T1000 (cell line): ENCODE results near the gene SBK1.
"Not testable (repeated sequence)": the region's sequence is repeated elsewhere in the genome, so short reads cannot be mapped to it uniquely, and the experiment has no call there.

Source experiments
- DNase-seq: peaks from one replicate; lab custom pipeline; 2025; ENCODE audit warnings: mixed read lengths; lab: John Stamatoyannopoulos, UW

Gene SBK1

DNA sequence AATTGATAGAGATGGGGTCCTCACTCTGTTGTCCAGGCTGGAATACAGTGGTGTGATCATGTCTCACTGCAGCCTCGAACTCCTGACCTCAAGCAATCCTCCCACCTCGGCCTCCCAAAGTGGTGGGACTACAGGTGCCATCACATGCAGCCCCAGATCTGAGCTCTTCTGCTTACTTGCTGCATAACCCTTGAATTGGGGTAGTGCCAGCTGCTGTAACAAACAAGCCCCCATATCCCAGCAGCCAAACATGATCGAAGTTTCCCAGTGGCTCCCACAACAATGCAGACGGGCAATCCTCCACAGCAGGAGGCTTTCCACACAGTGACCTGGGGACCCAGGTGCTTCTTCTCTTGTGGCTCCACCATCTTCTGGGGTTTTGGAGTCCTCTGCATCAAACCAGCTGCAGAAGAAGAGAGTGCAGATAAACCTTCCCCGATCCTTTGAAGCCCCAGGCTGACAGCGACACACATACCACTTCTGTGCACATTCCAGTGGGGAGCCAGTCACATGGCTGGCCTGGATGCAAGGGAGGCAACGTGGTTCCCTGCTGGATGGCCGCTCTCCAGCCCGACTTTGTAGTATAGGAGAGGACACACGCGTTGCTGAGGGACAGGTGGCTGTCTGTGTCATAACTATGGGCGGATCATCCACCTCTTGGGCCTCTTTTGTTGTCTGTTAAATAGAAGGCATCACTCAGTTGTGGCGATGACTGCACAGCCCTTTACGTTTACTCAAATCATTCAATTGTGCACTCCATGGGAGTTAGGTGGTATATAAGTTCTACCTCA, 16.7 kb downstream of the SBK1 start:
- no peak for DNase-seq

DNA sequence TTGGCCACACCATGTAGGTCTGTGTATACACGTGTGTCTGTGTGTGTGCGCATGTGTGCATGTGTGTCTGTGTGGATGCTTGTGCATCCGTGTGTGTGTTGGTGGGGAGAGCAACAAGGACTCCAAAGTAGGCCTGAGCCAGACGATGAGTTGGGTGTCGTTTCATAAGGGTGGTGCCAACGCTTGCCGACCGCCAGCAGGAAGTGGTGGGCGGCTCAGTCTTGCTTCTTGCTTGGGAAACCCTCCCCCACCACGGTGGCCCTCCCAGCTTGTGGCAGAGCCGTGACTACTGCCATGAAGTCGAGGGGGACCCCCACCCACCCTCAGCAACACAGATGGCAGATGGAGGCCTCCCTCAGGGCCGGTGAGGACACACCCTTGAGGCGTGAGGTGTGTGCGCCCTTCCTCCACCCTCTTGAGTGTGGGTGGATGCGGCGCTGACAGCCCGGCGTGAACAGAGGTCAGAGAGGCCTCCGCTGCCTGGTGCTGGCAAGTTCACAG, 17.5 kb downstream of the SBK1 start:
- DNase-seq = no peak

DNA sequence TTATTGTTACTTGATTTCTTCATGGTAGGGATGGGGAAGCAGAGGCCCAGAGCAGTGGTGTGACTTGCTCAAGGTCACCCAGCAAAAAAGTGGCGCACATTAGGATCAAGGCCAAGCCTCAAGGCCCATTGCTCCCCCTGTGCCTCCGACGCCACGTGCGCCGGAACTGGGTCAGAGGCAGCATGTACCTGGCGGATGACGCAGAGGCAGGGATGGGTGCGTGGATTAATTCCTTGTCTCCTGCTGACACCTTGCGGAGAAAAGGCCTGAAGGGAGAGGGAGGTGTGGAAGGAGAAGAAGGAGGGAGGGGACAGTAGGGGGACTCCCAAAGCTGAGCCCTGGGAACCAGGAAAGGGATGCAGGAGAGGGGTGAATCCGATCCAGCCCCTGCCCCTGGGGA, 18.5 kb downstream of the SBK1 start:
- no peak for DNase-seq

DNA sequence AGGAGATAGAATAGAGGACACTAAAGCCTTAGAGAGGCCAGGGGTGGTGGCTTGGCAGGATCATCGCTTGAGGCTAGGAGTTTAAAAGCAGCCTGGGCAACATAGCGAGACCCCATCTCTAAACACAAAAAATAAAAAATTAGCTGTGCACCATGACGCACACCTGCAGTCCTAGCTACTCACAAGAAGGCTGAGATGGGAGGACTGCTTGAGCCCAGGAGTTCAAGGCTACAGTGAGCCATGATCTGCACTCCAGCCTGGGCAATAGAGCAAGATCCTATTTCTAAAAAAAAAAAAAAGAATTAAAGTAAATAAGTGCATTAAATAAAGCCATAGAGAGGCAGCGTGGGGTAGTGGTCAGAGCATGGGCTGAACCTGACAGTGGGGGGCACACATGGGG, 19.1 kb downstream of the SBK1 start:
- DNase-seq = no peak

DNA sequence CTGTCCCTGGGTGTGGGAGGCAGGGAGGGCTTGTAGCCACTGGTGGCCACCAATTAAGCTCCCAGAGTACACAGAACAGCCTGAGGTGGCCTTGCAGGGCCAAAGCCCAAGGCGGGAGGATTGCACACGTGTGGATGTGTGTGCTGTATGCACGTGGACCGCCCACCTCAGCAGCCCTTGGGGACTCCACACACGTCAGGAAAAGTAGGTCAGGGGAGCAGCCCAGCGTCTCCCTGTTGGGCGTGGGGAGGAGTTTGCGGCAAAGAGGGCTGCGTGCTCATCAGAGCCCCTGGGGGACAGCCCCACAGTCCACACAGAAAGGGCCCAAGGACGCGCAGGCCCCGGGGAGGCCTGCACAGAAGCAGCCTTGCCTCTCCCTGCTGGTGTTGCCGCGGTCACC, 19.6 kb downstream of the SBK1 start:
- no peak for DNase-seq

DNA sequence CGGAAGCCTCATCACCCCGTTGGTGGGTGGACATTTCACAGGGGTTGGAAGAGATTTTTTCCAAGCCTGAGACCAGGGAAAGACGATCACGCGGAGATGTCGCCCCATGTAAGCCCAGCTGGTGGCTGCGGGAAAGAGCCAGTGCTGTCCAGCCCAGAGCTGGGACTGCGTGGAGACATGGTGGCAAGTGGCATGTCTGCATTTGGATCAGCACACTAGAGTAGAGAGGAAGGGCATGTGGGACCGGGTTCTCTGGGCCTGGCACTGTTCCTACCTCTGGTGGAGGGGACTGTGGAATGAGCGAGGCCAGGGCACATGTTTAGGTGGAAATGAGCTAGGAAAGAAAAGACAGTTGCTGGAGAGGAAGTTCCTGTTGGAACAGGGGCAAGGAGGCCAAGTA, 20.0 kb downstream of the SBK1 start:
- no peak for DNase-seq

DNA sequence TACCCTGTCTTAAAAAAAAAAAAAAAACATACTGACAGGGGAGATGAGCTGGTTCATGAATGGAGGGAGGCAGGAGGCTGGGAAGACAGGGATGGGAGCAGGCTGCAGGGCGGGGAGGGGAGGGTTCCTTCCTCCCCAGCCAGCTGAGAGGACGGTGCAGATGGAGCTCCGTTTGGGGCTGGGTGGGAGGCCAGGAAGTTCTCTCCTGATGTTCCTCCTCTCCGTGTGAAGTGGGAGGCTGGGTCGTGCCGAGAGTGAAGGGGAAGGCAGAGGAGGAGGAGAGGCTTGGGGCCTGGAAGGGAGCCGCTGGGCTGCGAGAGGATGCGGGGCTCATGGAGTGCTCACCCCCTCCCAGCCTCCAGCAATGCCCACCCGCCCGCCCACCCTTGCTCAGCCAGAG, 21.3 kb downstream of the SBK1 start:
- no peak for DNase-seq

DNA sequence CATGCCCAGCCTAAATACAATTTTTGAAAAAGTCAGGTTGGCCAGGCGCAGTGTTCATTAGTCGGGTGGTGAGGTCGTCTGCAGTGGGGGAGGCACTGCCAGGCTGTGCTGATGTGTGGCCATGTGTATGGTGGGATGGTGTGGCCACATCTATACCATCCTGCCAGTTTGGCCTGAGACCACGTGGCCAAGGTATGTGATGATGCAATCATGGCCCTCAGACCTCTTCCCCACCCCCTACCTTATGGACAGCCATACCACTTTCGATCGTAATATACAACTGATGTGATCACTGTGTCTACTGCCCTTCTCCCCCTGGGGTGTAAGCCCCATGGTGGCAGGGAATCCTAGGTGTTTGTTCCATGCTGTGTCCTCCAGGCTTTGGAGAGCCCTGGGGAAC, 23.7 kb downstream of the SBK1 start:
- DNase-seq = no peak

DNA sequence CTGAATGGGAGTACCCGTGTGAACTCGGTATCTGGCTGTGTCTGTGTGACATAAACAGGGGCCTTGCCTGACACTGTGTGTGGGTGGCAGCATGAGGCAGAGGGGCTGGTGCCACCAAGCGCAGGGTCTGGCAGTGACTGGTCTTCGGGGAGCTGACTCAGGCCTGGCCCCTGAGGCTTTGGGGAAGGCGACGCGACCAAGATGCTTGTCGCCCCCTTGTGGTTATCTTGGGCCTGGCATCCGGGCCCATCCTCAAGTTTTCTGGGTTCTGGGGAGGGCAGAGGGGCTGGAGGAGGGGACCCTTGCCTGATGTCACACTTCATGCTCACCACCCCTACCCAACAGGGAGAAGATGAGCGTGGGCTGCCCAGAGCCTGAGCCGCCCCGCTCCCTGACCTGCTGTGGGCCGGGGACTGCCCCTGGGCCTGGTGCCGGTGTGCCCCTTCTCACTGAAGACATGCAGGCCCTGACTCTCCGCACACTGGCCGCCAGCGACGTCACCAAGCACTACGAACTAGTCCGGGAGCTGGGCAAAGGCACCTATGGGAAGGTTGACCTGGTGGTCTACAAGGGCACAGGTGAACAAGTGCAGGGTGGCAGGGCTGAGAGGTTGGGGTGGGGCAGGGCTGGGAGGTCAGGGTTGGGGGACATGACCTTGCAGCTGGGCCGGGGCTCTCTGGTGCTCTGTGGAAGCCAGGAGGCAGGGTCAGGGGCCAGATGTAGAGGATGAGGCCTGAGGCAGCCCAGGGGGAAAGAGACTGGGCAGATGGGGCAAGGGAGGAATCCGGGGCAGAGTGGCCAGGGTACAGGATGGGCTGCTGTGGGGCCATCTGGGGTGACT, 24.9 kb downstream of the SBK1 start:
- DNase-seq = no peak

DNA sequence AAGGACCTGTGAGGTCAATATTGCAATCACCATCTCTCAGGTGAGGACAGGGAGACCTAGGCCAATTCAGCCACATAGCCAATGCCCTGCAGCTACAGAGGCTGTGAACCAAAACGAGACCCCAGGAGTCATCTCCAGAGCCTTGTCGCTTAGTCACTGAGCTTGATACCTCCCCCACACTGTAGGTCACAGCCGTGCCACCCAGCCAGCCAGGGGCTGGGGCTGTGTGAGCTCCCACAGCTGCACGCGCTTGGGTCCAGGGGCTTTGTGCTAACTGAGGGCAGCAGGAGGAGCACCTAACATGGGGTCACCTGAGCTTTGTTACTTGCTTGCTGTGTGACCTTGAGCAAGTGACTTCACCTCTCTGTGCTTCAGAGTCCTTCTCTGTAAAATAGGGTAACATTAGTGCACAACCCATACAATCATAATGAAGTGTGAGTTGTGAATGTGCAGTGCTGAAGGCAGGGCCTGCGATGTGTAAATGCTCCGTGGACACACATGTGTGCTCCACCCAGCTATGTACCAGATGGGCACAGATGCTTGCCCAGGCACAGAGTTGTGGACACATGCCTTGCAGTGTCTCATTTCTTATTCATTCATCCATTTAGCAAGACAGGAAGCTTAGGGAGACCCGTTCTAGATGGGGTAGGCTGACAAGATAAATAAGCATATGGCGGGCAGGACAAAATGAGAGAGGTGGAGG, 25.9 kb downstream of the SBK1 start:
- no peak for DNase-seq

DNA sequence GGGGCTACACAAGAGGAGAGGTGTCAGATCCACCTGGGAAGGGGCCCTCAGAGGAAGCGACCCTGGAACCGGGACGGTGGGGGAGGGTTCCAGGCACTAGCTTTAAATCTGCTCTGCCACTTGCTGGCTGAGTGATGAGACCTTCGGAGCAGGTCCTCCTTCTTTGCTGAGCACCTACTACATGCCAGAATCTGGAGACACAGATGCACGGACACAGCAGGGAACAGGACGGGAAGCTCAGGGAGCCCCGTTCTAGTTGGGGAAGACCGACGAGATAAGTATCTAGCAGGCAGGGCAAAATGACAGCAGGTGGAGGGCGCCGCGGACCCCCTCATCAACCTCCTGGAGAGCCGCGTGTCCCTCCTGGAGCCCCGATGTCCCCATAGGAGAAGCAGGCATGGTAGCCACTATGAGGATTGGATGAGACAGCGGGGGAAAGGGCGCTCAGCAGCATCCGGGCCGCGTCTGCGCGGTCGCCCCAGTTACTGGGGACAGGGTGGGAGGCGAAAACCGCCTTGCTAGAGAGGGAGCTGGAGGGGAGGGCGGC, 27.2 kb downstream of the SBK1 start:
- no peak for DNase-seq

DNA sequence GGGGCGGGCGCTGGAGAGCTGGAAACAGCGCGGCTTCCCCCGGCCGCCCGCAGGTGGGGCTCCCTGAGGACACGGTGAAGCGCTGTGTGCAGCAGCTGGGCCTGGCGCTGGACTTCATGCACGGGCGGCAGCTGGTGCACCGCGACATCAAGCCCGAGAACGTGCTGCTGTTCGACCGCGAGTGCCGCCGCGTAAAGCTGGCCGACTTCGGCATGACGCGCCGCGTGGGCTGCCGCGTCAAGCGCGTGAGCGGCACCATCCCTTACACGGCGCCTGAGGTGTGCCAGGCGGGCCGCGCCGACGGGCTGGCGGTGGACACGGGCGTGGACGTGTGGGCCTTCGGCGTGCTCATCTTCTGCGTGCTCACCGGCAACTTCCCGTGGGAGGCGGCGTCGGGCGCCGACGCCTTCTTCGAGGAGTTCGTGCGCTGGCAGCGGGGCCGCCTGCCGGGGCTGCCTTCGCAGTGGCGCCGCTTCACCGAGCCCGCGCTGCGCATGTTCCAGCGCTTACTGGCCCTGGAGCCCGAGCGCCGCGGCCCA, 27.8 kb downstream of the SBK1 start:
- DNase-seq = no peak

DNA sequence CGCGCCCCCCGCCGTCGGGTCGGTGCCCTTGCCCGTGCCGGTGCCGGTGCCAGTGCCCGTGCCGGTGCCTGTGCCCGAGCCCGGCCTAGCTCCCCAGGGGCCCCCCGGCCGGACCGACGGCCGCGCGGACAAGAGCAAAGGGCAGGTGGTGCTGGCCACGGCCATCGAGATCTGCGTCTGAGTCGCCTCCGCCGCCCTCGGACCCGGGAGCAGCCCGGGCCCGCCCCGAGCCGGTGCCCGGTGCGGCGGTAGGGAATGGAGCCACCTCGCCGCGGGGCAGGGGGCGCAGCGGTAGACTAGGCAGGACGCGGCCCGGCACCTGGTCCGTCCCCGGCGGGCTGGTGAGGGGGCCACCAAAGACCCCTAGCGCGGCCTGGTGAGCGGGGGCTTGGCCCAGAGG, 28.4 kb downstream of the SBK1 start:
- no peak for DNase-seq

DNA sequence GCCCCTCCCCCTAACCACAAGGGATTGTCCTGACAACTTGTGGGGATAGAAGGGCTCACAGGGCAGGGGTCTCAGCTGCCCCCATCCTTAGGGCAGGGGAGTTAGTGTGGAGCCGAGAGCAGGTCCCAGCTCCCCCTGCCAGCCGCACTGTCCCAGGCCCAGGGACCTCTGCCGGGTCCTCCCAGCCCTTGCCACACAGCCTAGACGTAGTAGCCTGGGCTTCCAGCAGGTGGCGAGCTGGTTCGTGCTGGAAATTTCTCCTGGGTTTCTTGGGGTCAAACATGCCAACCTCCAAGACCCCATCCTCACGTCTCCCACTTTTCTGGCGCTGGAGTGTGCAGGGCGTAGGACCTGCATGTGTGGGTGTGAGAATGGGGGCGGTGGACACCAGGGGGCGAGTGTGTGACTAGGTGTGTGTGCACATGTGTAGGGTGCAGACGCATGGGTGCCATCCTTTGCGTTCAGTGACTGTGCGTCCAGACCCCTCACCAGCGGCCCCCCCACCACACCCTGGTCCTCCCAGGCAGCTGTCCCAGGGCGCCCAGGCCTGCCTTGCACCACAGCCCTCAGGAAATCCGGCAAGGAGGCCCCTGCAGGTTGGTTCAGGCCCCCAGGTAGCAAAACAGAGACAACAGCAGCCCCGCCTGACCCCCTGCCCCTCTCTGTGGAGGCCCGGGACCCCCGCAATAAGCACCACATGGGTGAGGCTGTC, 29.5 kb downstream of the SBK1 start:
- no peak for DNase-seq

DNA sequence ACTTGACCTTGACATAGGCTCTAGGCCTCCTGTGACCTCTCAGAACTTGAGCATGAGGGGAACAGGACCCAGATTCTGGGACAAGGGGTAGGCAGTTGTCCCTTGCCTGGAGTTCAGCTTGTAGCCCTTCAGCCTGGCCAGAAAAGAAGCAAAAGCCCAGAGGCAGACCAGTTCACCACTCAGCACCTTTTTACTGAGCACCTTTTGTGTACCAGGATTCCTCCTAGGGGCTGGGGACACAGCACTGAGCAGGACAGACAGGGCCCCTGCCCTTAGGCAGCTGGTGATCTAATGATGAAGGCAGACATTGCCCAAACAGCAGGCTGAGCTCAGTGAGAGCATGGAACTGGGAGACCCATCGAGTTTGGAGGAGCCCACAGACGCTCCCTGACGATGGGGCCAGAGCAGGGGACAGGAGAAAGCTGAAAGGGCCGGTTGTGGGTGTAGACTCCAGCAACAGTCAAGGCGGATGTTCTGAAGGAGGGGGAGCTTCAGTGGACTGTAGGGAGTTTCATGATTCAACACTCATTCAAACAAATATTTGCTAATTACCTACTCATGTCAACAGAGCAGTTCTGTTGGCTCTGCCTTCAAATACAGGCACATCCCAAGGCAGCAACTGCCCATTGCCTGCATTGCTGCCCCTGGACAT, 32.0 kb downstream of the SBK1 start:
- DNase-seq = no peak

DNA sequence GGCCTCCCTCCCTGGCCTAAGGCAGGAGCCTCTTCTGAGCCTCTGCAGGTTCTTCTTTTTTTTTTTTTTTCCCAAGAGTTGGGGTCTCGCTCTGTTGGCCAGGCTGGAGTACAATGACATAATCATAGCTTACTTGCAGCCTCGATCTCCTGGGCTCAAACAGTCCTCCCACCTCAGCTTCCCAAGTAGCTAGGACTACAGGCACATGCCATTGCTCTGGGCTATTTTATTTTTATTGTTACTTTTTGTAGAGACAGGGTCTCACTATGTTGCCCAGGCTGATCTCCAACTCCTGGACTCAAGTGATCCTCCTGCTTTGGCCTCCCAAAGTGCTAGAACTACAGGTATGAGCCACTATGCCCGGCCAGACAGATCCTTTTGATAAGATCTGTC, 32.6 kb downstream of the SBK1 start:
- no peak for DNase-seq

DNA sequence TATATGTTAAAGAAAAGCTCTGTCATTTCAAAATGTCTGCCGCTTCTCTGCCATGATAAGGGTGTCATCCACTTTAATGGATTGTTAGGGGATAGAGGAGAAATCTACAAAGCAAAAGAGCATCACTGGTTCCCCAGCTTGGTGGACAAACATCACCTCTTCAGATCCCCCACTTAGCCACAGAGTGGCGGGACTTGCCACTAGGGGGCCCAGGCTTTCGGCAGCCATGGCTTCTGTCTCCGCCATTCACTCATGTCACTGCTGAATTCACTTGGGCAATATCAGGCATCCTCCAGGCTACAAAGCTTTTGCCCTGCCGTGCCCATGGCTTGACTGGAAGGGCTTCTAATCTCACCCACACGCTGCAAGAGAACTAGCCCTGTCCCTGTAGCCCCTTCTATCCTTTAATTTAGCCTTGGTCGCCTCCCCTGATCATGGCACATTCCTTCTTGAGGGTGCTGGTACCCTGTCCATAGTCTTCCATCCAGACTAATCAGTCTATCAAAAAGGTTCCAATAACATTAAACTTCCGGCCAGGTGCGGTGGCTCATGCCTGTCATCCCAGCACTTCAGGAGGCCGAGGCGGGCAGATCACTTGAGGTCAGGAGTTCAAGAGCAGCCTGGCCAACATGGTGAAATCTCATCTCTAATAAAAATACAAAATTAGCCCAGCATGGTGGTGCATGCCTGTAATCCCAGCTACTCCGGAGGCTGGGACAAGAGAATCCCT, 34.7 kb downstream of the SBK1 start:
- DNase-seq = no peak

DNA sequence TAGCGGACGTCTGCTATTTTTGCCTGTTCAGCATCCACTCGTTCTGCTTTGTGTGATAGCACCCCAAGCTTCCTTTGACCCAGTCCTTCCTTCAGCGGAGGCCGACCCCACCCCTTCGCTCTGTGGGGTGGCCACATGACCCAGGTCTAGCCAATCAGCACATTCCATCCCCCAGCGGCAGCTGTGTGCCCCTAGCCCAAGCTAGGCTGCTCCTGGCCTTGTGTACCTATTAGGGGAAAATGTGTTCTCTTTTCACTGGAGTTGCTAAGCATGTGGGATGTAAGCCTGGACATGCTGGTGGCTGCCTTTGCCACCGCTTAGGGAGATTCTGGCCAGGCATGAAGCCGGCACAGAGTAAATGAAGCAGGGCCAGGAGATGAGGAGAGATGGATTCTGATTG, 37.9 kb downstream of the SBK1 start:
- not testable (repeated sequence) for DNase-seq

DNA sequence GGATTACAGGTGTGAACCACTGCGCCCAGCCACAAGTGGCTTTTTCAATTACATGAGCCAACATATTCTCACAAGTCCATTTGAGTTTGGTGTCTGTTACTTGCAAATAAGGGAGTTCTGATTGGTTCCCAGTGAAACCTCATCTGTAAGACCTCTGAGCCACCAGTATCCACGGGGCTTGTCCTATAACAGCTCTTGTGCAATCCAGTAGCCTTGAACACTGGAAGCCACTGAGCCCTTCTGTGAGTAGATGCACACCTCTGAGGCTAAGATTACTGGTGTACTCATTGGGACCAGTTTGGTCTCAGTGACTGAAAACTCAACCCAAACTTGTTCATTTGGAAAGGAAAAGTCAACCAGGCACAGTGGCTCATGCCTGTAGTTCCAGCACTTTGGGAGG, 38.7 kb downstream of the SBK1 start:
- DNase-seq = not testable (repeated sequence)

DNA sequence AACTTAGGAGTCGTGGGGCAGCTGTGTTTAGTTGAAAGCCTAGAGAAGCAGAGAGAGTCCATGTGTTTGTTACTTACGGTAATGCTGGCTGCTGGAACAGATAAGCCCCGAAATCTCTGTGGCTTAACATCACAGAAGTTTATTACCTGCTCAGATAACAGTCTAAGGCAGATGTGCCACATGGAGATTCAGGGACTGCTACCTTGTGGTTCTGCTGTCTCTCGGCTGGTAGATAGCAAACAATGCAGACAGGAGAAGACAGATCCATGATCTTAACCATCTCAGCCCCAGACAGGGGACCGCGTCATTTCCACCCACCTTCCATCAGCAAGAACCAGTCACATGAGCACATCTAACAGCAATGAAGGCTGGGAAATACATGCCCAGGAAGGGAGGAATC, 40.3 kb downstream of the SBK1 start:
- DNase-seq = not testable (repeated sequence)
